HCT116 (cell line): ENCODE measurements around the gene ATL2. TPM values are rescaled to one million over a fixed set of nuclear protein-coding genes. Genes with fewer than 3 reads are reported as not detected.

Experiments
- ATAC-seq: fragments of 200-7000 bp; cut with Tn5 transposase; 2 replicates; pipeline ENCODE4 v1.9.1; 2020; ENCODE audit warnings: mild to moderate bottlenecking, moderate library complexity
- BruUV-seq: library from RNA; stranded (reverse); fragments of 400-500 nt; replicated peaks from 2 replicates; lab custom pipeline; 2021; lab: Mats Ljungman, UMichigan
- CTCF ChIA-PET: fragments of 300-600 bp; sonication (Branson Sonifier 250); formaldehyde crosslinking; loops from one replicate; lab custom pipeline; 2021; ENCODE audit warnings: antibody characterized with exemption; lab: Charles Lee
- POLR2A ChIA-PET: fragments of 300-600, 350-600 bp; sonication (Branson Sonifier 250); formaldehyde crosslinking; loops from one replicate; lab custom pipeline; 2021; ENCODE audit warnings: antibody characterized with exemption; lab: Charles Lee
- RAD21 ChIA-PET, 2 experiments: fragments of 300-600 bp; sonication (Branson Sonifier 250); formaldehyde crosslinking; loops; one replicate each; lab custom pipeline; 2023; ENCODE audit warnings: low total read pairs in 2 of 2; ENCODE audit not compliant: uncharacterized antibody in 2 of 2, unreplicated experiment in 2 of 2, low non-redundant PET in 1 of 2; lab: Charles Lee
- DNase-seq: peaks from one replicate; pipeline ENCODE4 v3.0.0-alpha.2; 2010; ENCODE audit warnings: low read depth, low spot score
- H2AFZ ChIP-seq: fragments of 200-600 bp; shearing (Covaris generic), sonication (generic); 2 replicates; pipeline ENCODE4 v1.6.1; 2017; ENCODE audit warnings: low read depth, mixed run types, mixed read lengths, antibody characterized with exemption, low read length; ENCODE audit not compliant: poor library complexity, severe bottlenecking
- H3K27ac ChIP-seq: 2 replicates; pipeline ENCODE4 v1.5.1; 2012; ENCODE audit warnings: low read depth, low read length
- H3K27me3 ChIP-seq: fragments of 200-600 bp; sonication (generic); 2 replicates; pipeline ENCODE4 v1.6.1; 2016; ENCODE audit warnings: mixed run types, low read length, mixed read lengths; ENCODE audit not compliant: insufficient read depth
- H3K36me3 ChIP-seq, 2 experiments: fragments of 200-500 bp in 1 of 2; fragments of 200-600 bp in 1 of 2; sonication (Bioruptor generic) in 1 of 2; sonication (generic) in 1 of 2; 2 replicates each; pipeline versions ENCODE4 v1.5.1 to v1.6.1; 2014 to 2016; ENCODE audit warnings: low read length in 2 of 2, inconsistent platforms in 1 of 2, mixed read lengths in 1 of 2, mixed run types in 1 of 2; ENCODE audit not compliant: insufficient read depth in 2 of 2, control insufficient read depth in 1 of 2
- H3K4me1 ChIP-seq, 2 experiments: fragments of 200-600 bp in 1 of 2; sonication (generic) in 1 of 2; 2 replicates each; pipeline versions ENCODE4 v1.5.1 to v1.6.1; 2012 to 2017; ENCODE audit warnings: low read length in 2 of 2, inconsistent platforms in 1 of 2, mild to moderate bottlenecking in 1 of 2, mixed read lengths in 1 of 2, mixed run types in 1 of 2, moderate library complexity in 1 of 2; ENCODE audit not compliant: insufficient read depth in 2 of 2, control insufficient read depth in 1 of 2
- H3K4me2 ChIP-seq: fragments of 200-600 bp; sonication (generic); 2 replicates; pipeline ENCODE4 v1.6.1; 2017; ENCODE audit warnings: mixed run types, low read length, mixed read lengths
- H3K4me3 ChIP-seq, 2 experiments: fragments of 200-600 bp in 1 of 2; sonication (generic) in 1 of 2; replicated peaks in 1 of 2; 2 replicates each; pipeline ENCODE4 v1.5.1; 2011 to 2016; ENCODE audit warnings: low read length in 2 of 2, control low read depth in 1 of 2, low read depth in 1 of 2, mild to moderate bottlenecking in 1 of 2, mixed read lengths in 1 of 2, mixed run types in 1 of 2
- H3K79me2 ChIP-seq: fragments of 200-600 bp; sonication (generic); 2 replicates; pipeline ENCODE4 v1.6.1; 2017; ENCODE audit warnings: mild to moderate bottlenecking, mixed run types, low read length, moderate library complexity, mixed read lengths; ENCODE audit not compliant: insufficient read depth
- H3K9ac ChIP-seq: fragments of 200-600 bp; sonication (generic); 2 replicates; pipeline ENCODE4 v1.6.1; 2016; ENCODE audit warnings: low read length, mixed read lengths
- H3K9me2 ChIP-seq: fragments of 200-600 bp; sonication (generic), shearing (Covaris generic); 2 replicates; pipeline ENCODE4 v1.6.1; 2017; ENCODE audit warnings: mixed run types, mild to moderate bottlenecking, moderate library complexity; ENCODE audit not compliant: insufficient read depth
- H3K9me3 ChIP-seq, 2 experiments: fragments of 200-500 bp in 1 of 2; fragments of 200-600 bp in 1 of 2; sonication (Bioruptor generic) in 1 of 2; sonication (generic) in 1 of 2; 2 replicates each; pipeline ENCODE4 v1.6.1; 2014 to 2017; ENCODE audit warnings: low read length in 2 of 2, mixed read lengths in 2 of 2, inconsistent platforms in 1 of 2, low read depth in 1 of 2, mild to moderate bottlenecking in 1 of 2, mixed run types in 1 of 2, moderate library complexity in 1 of 2; ENCODE audit not compliant: control insufficient read depth in 1 of 2, insufficient read depth in 1 of 2
- H4K20me1 ChIP-seq: fragments of 200-600 bp; sonication (generic), shearing (Covaris generic); 2 replicates; pipeline ENCODE4 v1.6.1; 2017; ENCODE audit warnings: mixed run types, mild to moderate bottlenecking, moderate library complexity; ENCODE audit not compliant: insufficient read depth
- CBX3 ChIP-seq: IDR thresholded peaks from 2 replicates; pipeline ENCODE4 v1.6.1; 2012; ENCODE audit warnings: low read depth
- CEBPB ChIP-seq: IDR thresholded peaks from 2 replicates; pipeline ENCODE4 v1.6.1; 2012; ENCODE audit warnings: low read depth
- EZH2phosphoT487 ChIP-seq: fragments of 200-600 bp; IDR thresholded peaks from 2 replicates; pipeline ENCODE4 v1.6.1; 2018; ENCODE audit warnings: antibody characterized with exemption, borderline replicate concordance
- JUND ChIP-seq: IDR thresholded peaks from 2 replicates; pipeline ENCODE4 v1.6.1; 2012
- SIN3A ChIP-seq: IDR thresholded peaks from 2 replicates; pipeline ENCODE4 v1.6.1; 2012; ENCODE audit warnings: low read depth
- SRF ChIP-seq: IDR thresholded peaks from 2 replicates; pipeline ENCODE4 v1.6.1; 2012; ENCODE audit warnings: low read depth
- YY1 ChIP-seq: IDR thresholded peaks from 2 replicates; pipeline ENCODE4 v1.6.1; 2011; ENCODE audit warnings: low read length, low read depth, moderate library complexity, mild to moderate bottlenecking; ENCODE audit not compliant: insufficient replicate concordance; ENCODE audit errors: extremely low read depth
- ZBTB33 ChIP-seq: IDR thresholded peaks from 2 replicates; pipeline ENCODE4 v1.6.1; 2011; ENCODE audit warnings: mild to moderate bottlenecking, low read length, moderate library complexity; ENCODE audit not compliant: insufficient replicate concordance; ENCODE audit errors: extremely low read depth
- ZNF274 ChIP-seq: fragments of 200-500 bp; sonication (Bioruptor generic); IDR thresholded peaks from 2 replicates; pipeline ENCODE4 v1.6.1; 2014; ENCODE audit warnings: mild to moderate bottlenecking, low read depth, low read length, inconsistent platforms
- intact Hi-C: fragments of 100-400 bp; cut with micrococcal nuclease; formaldehyde crosslinking; loops from 2 replicates; pipeline ENCODE4 v1.10.0; 2022
- total RNA-seq: library from RNA; stranded (reverse); gene quantifications from one replicate; pipeline ENCODE4 v1.2.1, GENCODE V29; 2021; ENCODE audit not compliant: unreplicated experiment
- TF ChIP-seq, protein P1 (sequence below): IDR thresholded peaks from 2 replicates; pipeline ENCODE4 v1.6.1; 2012

ATL2 gene
- total RNA-seq, 1 experiment from 2014 or later: 80.7 TPM

DNA sequence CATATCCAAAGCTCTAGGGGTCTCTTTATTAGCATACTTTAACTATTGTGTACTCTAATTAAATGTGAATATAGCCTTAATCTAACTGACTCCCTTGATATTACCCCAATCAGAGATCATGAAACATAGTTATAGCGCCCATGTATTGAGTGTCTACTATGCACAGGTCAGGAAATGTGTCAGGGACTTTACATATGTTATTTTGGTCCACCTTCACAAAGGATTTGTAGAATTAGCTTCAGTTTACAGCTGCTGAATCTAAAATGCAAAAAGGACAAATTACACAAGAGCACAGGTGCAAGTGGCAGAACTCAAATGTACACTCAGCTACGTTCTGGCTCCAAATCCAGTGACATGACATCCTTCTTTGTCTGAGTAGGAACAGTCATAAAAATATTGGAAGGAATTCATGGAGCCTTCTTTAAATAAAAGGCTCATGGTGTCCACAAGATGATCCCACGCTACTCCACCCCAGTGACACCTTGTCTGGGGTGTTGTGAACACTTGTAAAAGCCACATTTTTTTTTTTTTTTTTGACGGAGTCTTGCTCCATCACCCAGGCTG, 38.7 kb upstream of the ATL2 start:
- H3K9me2 ChIP-seq: no peaks in the 10 kb centered on the region
- no peak for ATAC-seq

More for the DNA sequence above, 38.7 kb upstream of the ATL2 start:
- H4K20me1 ChIP-seq: no peaks in the 10 kb centered on the region
- intact Hi-C loops: no loop called here
- H3K79me2 ChIP-seq: no peaks in the 10 kb centered on the region
- no peak for DNase-seq
- H3K36me3 ChIP-seq: no peaks in the 10 kb centered on the region
- H3K27ac ChIP-seq: no peak overlapping the region
- no peak overlapping the region for H3K4me3 ChIP-seq
- TF ChIP-seq, protein P1, sequence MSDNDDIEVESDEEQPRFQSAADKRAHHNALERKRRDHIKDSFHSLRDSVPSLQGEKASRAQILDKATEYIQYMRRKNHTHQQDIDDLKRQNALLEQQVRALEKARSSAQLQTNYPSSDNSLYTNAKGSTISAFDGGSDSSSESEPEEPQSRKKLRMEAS: no peak
- no peak for TF ChIP-seq SIN3A
- no peak for TF ChIP-seq ZNF274
- no peak for TF ChIP-seq EZH2phosphoT487
- no peak for TF ChIP-seq JUND
- no peak for TF ChIP-seq SRF
- no peak for TF ChIP-seq CEBPB
- no peak for TF ChIP-seq ZBTB33
- TF ChIP-seq CBX3: no peak
- no peak for TF ChIP-seq YY1
- TF ChIP-seq, all 23 proteins: peak for 0
- RAD21 ChIA-PET: no interaction called here
- peaks cover 0 to 8% of the 10 kb centered on the region in 2 experiments; a peak in 1 of 4 replicates for H3K9me3 ChIP-seq
- H3K4me2 ChIP-seq: no peak overlapping the region
- BruUV-seq: no TSS peak
- H3K4me1 ChIP-seq: peaks cover 0 to 8% of the 10 kb centered on the region in 2 experiments; a peak in 2 of 4 replicates
- H2AFZ ChIP-seq: no peak overlapping the region
- POLR2A ChIA-PET: no interaction called here
- H3K9ac ChIP-seq: no peak overlapping the region
- peaks cover 11% of the 10 kb centered on the region; the same call in 1 of the 2 replicates for H3K27me3 ChIP-seq
- CTCF ChIA-PET: no interaction called here
